ENCODE measurements around the gene SGK1. TPM values are rescaled to one million over a fixed set of nuclear protein-coding genes. Genes with fewer than 3 reads are reported as not detected.
"Not testable (repeated sequence)": the region's sequence is repeated elsewhere in the genome, so short reads cannot be mapped to it uniquely, and the experiment has no call there.

The SGK1 gene
- total RNA-seq, 2 donors from 2014 or later, result 30.7 to 44.6 TPM

GRCh38 chr6:134238960-134239795 lies 78.7 kb downstream of the SGK1 start:
- Mint-ChIP-seq H3K27me3 (ENCODE audit: low read depth) (no peaks in the 10 kb centered on the region), H3K27ac (peak overlapping the region; percentile 54), H3K9me3 (peaks cover 2 to 3% of the 10 kb centered on the region in 2 donors), H3K36me3 (ENCODE audit: insufficient read depth in 2 of 2) (peaks cover 2% of the 10 kb centered on the region in 2 donors), H3K4me3 (peak overlapping the region; percentile 4 to 46), H3K4me1 (ENCODE audit: low read depth) (peaks cover 48% of the 10 kb centered on the region)
- no peak for DNase-seq
- ATAC-seq (replicated peaks in 1 of 2), result no peak

GRCh38 chr6:134238006-134238405 lies 79.9 kb downstream of the SGK1 start:
- Mint-ChIP-seq H3K27ac (no peak overlapping the region), H3K36me3 (ENCODE audit: insufficient read depth in 2 of 2) (peaks cover 2% of the 10 kb centered on the region in 2 donors), H3K4me1 (ENCODE audit: low read depth) (peaks cover 51% of the 10 kb centered on the region), H3K27me3 (ENCODE audit: low read depth) (no peaks in the 10 kb centered on the region), H3K9me3 (peaks cover 2 to 3% of the 10 kb centered on the region in 2 donors), H3K4me3 (no peak overlapping the region)
- no peak for DNase-seq
- no peak for ATAC-seq (replicated peaks in 1 of 2)

GRCh38 chr6:134235937-134236751 lies 81.8 kb downstream of the SGK1 start:
- DNase-seq (no peak), ATAC-seq (replicated peaks in 1 of 2) (peak; percentile 81 to 86)
- Mint-ChIP-seq H3K27me3 (ENCODE audit: low read depth) (no peaks in the 10 kb centered on the region), H3K9me3 (peaks cover 0 to 3% of the 10 kb centered on the region in 2 donors), H3K4me3 (peak overlapping the region; percentile 20 to 69), H3K27ac (peak overlapping the region; percentile 74), H3K4me1 (ENCODE audit: low read depth) (peaks cover 44% of the 10 kb centered on the region), H3K36me3 (ENCODE audit: insufficient read depth in 2 of 2) (peaks cover 0 to 1% of the 10 kb centered on the region in 2 donors)

- peak overlapping the region; percentile 29 for H3K4me3 Mint-ChIP-seq
- H3K9me3 Mint-ChIP-seq; H3K36me3 Mint-ChIP-seq (ENCODE audit: insufficient read depth in 2 of 2); DNase-seq; H3K27me3 Mint-ChIP-seq (ENCODE audit: low read depth): not testable (repeated sequence)
- peaks cover 37% of the 10 kb centered on the region for H3K4me1 Mint-ChIP-seq (ENCODE audit: low read depth)
- peak overlapping the region; percentile 74 for H3K27ac Mint-ChIP-seq
- ATAC-seq (replicated peaks in 1 of 2), result peak; percentile 23 to 48
Observed at GRCh38 chr6:134235334-134235733, 82.6 kb downstream of the SGK1 start.

- H3K4me1 Mint-ChIP-seq (ENCODE audit: low read depth), result peaks cover 27% of the 10 kb centered on the region
- no peaks in the 10 kb centered on the region for H3K9me3 Mint-ChIP-seq
- peaks cover 0 to 1% of the 10 kb centered on the region in 2 donors for H3K36me3 Mint-ChIP-seq (ENCODE audit: insufficient read depth in 2 of 2)
- DNase-seq (no peak), ATAC-seq (replicated peaks in 1 of 2) (no peak)
- no peaks in the 10 kb centered on the region for H3K27me3 Mint-ChIP-seq (ENCODE audit: low read depth)
- no peak overlapping the region for H3K4me3 Mint-ChIP-seq
- H3K27ac Mint-ChIP-seq, result peak overlapping the region; percentile 20
Observed at GRCh38 chr6:134233180-134233955, 84.5 kb downstream of the SGK1 start.

- Mint-ChIP-seq H3K4me1 (ENCODE audit: low read depth) (peaks cover 15% of the 10 kb centered on the region), H3K9me3 (no peaks in the 10 kb centered on the region), H3K27me3 (ENCODE audit: low read depth) (no peaks in the 10 kb centered on the region), H3K36me3 (ENCODE audit: insufficient read depth in 2 of 2) (peaks cover 0 to 1% of the 10 kb centered on the region in 2 donors), H3K4me3 (no peak overlapping the region), H3K27ac (no peak overlapping the region)
- no peak for DNase-seq
- no peak for ATAC-seq (replicated peaks in 1 of 2)
Observed at GRCh38 chr6:134230940-134231339, 87.0 kb downstream of the SGK1 start.

- Mint-ChIP-seq H3K27ac (no peak overlapping the region), H3K4me3 (no peak overlapping the region), H3K27me3 (ENCODE audit: low read depth) (no peaks in the 10 kb centered on the region), H3K4me1 (ENCODE audit: low read depth) (peaks cover 9% of the 10 kb centered on the region), H3K9me3 (no peaks in the 10 kb centered on the region), H3K36me3 (ENCODE audit: insufficient read depth in 2 of 2) (peaks cover 0 to 1% of the 10 kb centered on the region in 2 donors)
- no peak for DNase-seq
- no peak for ATAC-seq (replicated peaks in 1 of 2)
Observed at GRCh38 chr6:134230087-134230700, 87.7 kb downstream of the SGK1 start.

- H3K4me3 Mint-ChIP-seq, result no peak overlapping the region
- no peak for ATAC-seq (replicated peaks in 1 of 2)
Observed at GRCh38 chr6:134229520-134229919, 88.4 kb downstream of the SGK1 start.

GRCh38 chr6:134223796-134224420 lies 94.0 kb downstream of the SGK1 start:
- no peaks in the 10 kb centered on the region for H3K4me1 Mint-ChIP-seq (ENCODE audit: low read depth)
- no peaks in the 10 kb centered on the region for H3K36me3 Mint-ChIP-seq (ENCODE audit: insufficient read depth in 2 of 2)
- no peaks in the 10 kb centered on the region for H3K27me3 Mint-ChIP-seq (ENCODE audit: low read depth)
- DNase-seq, result no peak
- H3K27ac Mint-ChIP-seq, result no peak overlapping the region
- H3K4me3 Mint-ChIP-seq, result no peak overlapping the region
- no peaks in the 10 kb centered on the region for H3K9me3 Mint-ChIP-seq
- no peak for ATAC-seq (replicated peaks in 1 of 2)

More at GRCh38 chr6:134229520-134229919, 88.4 kb downstream of the SGK1 start:
- no peak for DNase-seq
- peaks cover 0 to 1% of the 10 kb centered on the region in 2 donors for H3K36me3 Mint-ChIP-seq (ENCODE audit: insufficient read depth in 2 of 2)
- H3K27me3 Mint-ChIP-seq (ENCODE audit: low read depth), result no peaks in the 10 kb centered on the region
- peaks cover 9% of the 10 kb centered on the region for H3K4me1 Mint-ChIP-seq (ENCODE audit: low read depth)
- no peaks in the 10 kb centered on the region for H3K9me3 Mint-ChIP-seq
- no peak overlapping the region for H3K27ac Mint-ChIP-seq

GRCh38 chr6:134221250-134221649 lies 96.7 kb downstream of the SGK1 start:
- no peak for ATAC-seq (replicated peaks in 1 of 2)
- peaks cover 0 to 2% of the 10 kb centered on the region in 2 donors for H3K9me3 Mint-ChIP-seq
- peaks cover 7% of the 10 kb centered on the region for H3K4me1 Mint-ChIP-seq (ENCODE audit: low read depth)
- no peak overlapping the region for H3K27ac Mint-ChIP-seq
- H3K36me3 Mint-ChIP-seq (ENCODE audit: insufficient read depth in 2 of 2), result no peaks in the 10 kb centered on the region
- no peaks in the 10 kb centered on the region for H3K27me3 Mint-ChIP-seq (ENCODE audit: low read depth)
- DNase-seq, result no peak
- H3K4me3 Mint-ChIP-seq, result no peak overlapping the region

GRCh38 chr6:134217798-134218140 lies 100.1 kb downstream of the SGK1 start:
- no peaks in the 10 kb centered on the region for H3K27me3 Mint-ChIP-seq (ENCODE audit: low read depth)
- peaks cover 0 to 2% of the 10 kb centered on the region in 2 donors for H3K9me3 Mint-ChIP-seq
- H3K36me3 Mint-ChIP-seq (ENCODE audit: insufficient read depth in 2 of 2), result no peaks in the 10 kb centered on the region
- H3K27ac Mint-ChIP-seq, result no peak overlapping the region
- H3K4me1 Mint-ChIP-seq (ENCODE audit: low read depth), result peaks cover 7% of the 10 kb centered on the region
- H3K4me3 Mint-ChIP-seq, result no peak overlapping the region
- DNase-seq, result no peak
- no peak for ATAC-seq (replicated peaks in 1 of 2)

GRCh38 chr6:134217105-134217797 lies 100.7 kb downstream of the SGK1 start:
- H3K4me3 Mint-ChIP-seq, result no peak overlapping the region
- H3K27me3 Mint-ChIP-seq (ENCODE audit: low read depth), result no peaks in the 10 kb centered on the region
- no peak for DNase-seq
- peaks cover 7% of the 10 kb centered on the region for H3K4me1 Mint-ChIP-seq (ENCODE audit: low read depth)
- no peaks in the 10 kb centered on the region for H3K36me3 Mint-ChIP-seq (ENCODE audit: insufficient read depth in 2 of 2)
- H3K27ac Mint-ChIP-seq, result no peak overlapping the region
- no peak for ATAC-seq (replicated peaks in 1 of 2)
- peaks cover 0 to 2% of the 10 kb centered on the region in 2 donors for H3K9me3 Mint-ChIP-seq

All from activated T-cell treated with anti-CD3 and anti-CD28 coated beads, Interleukin-2, amount 50 U/mL, for 72 hours (primary cell).